GM12875 (cell line): ENCODE data around the gene SLC27A4.

Experiments used
- H3K4me3 ChIP-seq: one replicate; pipeline ENCODE4 v1.5.1; 2011; ENCODE audit warnings: low read depth, low read length, control low read depth
- TF ChIP-seq, protein P1 (sequence below): IDR thresholded peaks from 2 replicates; pipeline ENCODE4 v1.5.1; 2011; ENCODE audit warnings: low read depth, mild to moderate bottlenecking, control low read depth, inconsistent platforms, low read length, moderate library complexity, borderline replicate concordance; ENCODE audit not compliant: insufficient read depth

Gene SLC27A4

DNA sequence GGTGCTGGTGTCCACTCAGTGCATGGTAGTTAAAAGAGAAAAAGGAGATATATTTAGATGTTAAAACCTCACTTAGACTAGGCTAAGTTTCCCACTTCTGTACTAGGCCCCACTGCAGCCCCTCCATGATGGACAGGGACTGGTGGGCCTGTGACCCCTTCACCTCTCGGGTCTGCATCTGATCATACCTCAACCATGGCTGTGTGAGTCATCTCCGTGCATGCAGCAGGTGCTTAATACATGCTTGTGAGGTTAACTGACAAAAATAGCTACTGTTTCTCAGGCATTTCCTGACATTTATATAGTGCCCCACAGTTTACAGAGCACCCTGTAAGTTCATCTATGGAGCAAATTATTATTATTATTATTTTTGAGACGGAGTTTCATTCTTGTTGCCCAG is 22.4 kb downstream of the SLC27A4 start:
- TF ChIP-seq, protein P1, sequence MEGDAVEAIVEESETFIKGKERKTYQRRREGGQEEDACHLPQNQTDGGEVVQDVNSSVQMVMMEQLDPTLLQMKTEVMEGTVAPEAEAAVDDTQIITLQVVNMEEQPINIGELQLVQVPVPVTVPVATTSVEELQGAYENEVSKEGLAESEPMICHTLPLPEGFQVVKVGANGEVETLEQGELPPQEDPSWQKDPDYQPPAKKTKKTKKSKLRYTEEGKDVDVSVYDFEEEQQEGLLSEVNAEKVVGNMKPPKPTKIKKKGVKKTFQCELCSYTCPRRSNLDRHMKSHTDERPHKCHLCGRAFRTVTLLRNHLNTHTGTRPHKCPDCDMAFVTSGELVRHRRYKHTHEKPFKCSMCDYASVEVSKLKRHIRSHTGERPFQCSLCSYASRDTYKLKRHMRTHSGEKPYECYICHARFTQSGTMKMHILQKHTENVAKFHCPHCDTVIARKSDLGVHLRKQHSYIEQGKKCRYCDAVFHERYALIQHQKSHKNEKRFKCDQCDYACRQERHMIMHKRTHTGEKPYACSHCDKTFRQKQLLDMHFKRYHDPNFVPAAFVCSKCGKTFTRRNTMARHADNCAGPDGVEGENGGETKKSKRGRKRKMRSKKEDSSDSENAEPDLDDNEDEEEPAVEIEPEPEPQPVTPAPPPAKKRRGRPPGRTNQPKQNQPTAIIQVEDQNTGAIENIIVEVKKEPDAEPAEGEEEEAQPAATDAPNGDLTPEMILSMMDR, result no peak
- no peak overlapping the region for H3K4me3 ChIP-seq

DNA sequence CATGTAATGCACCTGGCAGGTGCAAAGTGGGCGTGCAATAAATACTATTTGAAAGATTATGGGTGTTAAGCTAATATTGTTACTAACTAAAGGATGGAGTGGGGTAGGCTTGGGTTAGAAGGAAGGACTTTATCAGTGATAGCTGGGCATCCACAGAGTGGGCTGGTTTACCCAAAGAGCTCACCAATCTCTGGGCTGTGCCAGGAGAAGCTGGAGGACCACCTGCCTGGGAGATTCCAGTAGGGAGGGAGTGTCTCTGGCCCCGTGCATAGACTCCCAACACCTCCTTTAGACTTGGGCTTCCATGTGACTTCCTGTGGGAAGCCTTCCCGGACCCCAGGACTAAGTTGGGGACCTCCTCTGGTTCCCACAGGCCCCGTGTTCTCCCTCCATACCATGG is 25.2 kb downstream of the SLC27A4 start:
- H3K4me3 ChIP-seq, result no peak overlapping the region
- TF ChIP-seq, protein P1, result no peak

DNA sequence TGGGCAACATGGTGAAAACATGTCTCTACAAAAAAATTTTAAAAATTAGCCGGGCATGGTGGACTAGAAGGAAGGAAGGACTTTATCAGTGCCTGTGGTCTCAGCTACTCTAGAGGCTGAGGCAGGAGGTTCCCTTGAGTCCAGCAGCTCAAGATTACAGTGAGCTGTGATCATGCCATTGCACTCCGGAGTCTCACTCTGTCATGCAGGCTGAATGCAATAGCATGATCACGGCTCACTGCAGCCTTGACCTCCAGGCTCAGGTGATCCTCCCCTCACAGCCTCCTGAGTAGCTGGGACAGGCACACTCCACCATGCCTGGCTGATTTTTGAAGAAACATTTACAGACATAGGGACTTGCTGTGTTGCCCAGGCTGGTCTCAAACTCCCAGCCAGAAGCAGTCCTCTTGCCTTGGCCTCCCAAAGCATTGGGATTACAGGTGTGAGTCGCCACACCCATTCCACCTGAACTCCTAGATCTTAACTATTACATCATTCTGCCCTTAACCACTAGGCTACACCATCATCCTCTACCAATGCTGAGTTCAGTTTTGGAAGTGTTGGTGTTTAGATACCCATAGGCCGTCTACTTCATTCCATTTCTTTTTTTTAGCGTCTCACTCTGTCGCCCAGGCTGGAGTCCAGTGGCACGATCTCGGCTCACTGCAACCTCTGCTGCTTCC is 28.8 kb downstream of the SLC27A4 start:
- TF ChIP-seq, protein P1, result no peak
- H3K4me3 ChIP-seq, result no peak overlapping the region

DNA sequence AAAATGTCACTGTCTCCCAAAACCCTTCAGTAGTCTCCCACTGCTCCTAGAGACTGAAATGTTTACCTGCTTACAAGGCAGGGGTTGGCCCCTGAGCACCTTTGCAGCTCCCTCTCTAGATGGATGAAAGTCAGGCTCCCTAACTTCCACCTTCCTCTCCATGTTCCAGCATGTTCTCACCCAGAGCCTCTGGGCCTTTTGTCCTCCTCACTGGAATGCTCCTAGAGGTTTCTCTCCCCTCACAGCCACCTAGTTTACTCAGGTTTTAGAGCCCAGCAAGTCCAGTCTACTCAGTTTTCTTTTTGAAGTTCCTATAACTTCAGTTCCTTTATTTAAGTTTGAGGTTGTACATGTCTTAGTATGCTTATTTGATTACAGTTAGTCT is 30.0 kb downstream of the SLC27A4 start:
- peak overlapping the region; percentile 95 for H3K4me3 ChIP-seq
- TF ChIP-seq, protein P1, result no peak

DNA sequence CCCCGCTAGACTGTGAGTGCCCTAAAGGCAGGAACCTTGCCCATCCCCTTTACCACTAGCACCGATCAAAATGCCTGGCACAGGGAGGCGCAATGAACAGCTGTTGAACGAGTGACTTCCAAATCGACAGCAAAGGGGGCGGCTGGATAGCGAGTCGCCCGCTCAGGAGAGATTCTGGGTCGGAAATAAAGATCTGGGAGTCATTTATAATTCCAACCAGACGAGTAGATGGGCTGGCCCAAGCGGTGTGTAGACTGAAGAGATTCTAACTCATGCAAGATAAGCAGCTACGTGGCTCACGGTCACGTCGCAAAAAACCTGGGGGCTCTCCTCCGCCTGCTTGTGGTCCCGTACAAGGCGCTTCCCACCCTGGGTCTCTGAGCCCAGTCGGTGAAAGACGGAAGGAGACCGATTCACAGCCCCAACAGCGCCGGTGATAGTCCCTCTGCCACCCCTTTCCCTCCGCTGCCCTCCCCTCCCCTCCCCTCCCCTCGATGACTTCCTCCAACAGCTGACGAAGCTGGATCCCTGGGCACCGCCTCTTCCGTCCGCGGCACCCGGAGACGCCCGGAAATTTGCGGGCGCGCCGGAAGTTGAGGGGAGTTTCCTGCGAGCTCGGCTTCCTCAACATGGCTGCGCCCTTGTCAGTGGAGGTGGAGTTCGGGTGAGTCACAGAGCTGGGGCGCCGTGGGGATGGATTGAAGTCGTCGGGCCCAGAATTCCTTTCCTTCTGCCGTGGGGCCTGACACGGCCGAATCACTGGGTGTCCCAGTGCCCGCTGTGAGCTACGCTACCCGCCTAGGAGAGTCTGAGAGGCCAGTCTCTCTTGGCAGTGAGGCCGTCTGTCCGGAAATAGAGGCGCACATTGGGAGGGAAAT is 30.7 kb downstream of the SLC27A4 start, which contains the start of gene URM1:
TSS of gene URM1 (plus strand) at position 623 of the 878 bp plus-strand sequence. CDS start at position 630, 7 bp downstream.
- TF ChIP-seq, protein P1, result no peak
- peak within 1 kb of the TSS; percentile 95 for H3K4me3 ChIP-seq

DNA sequence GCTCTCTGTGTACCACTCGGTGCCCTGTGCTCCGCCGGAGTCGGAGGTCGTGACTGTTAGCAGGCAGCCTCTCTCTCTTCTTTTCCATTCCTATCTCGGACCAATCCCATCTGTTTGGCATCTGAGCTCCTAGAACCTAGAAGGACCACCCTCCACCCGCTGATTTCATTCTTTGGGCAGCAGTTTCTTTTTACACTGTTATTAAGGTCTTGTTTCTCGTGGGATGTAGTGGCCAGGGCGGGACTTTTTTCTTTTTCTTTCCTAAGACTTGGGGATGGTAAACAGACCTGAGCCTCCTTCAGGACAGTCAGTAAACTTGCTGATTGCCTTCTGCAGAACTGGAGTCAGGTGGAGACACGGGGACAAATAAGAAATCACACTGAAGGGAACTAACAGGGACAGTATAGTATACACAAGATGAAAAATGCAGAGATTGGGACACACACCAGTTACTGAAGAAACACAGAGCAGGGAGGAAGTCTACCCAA is 31.3 kb downstream of the SLC27A4 start:
- TF ChIP-seq, protein P1, result no peak
- peak overlapping the region; percentile 95 for H3K4me3 ChIP-seq
